ENCODE data around the gene IRAK1.

The IRAK1 gene

GRCh38 chrX:153974726-153975286 is 44.9 kb downstream of the IRAK1 start:
- Mint-ChIP-seq H3K27ac (peak overlapping the region; percentile 97), H3K27me3 (no peaks in the 10 kb centered on the region), H3K4me1 (peaks cover 20% of the 10 kb centered on the region), H3K9me3 (no peaks in the 10 kb centered on the region), H3K4me3 (peak overlapping the region; percentile 81 to 85)
- ATAC-seq (no peak), DNase-seq (no peak)

GRCh38 chrX:153974003-153974725 is 45.5 kb downstream of the IRAK1 start:
- H3K27me3 Mint-ChIP-seq = no peaks in the 10 kb centered on the region
- H3K9me3 Mint-ChIP-seq = no peaks in the 10 kb centered on the region
- no peak for DNase-seq
- no peak for ATAC-seq
- H3K4me1 Mint-ChIP-seq = peaks cover 20% of the 10 kb centered on the region
- H3K4me3 Mint-ChIP-seq = peak overlapping the region; percentile 81 to 85
- H3K27ac Mint-ChIP-seq = peak overlapping the region; percentile 97

GRCh38 chrX:153973127-153974002 is 46.3 kb downstream of the IRAK1 start:
- Mint-ChIP-seq H3K4me3 (peak overlapping the region; percentile 81 to 85), H3K27me3 (no peaks in the 10 kb centered on the region), H3K9me3 (no peaks in the 10 kb centered on the region), H3K4me1 (peaks cover 21% of the 10 kb centered on the region), H3K27ac (peak overlapping the region; percentile 97)
- no peak for DNase-seq
- no peak for ATAC-seq

- peak; percentile 83 to 93 for DNase-seq
- Mint-ChIP-seq H3K9me3 (no peaks in the 10 kb centered on the region), H3K27ac (peak within 1 kb of the TSS; percentile 100), H3K4me1 (peaks cover 29% of the 10 kb centered on the region), H3K4me3 (peak within 1 kb of the TSS; percentile 100), H3K27me3 (no peaks in the 10 kb centered on the region)
- ATAC-seq = peak; percentile 71
These were observed 47.2 kb downstream of the IRAK1 start, which contains the start of gene TMEM187 for GRCh38 chrX:153972368-153973126. TSS of gene TMEM187 (plus strand) at chrX:153972754. CDS start at chrX:153982063, 9,309 bp downstream.

- no peaks in the 10 kb centered on the region for H3K27me3 Mint-ChIP-seq
- H3K9me3 Mint-ChIP-seq = no peaks in the 10 kb centered on the region
- peak; percentile 37 for ATAC-seq
- H3K4me3 Mint-ChIP-seq = peak within 1 kb of the TSS; percentile 100
- peaks cover 37% of the 10 kb centered on the region for H3K4me1 Mint-ChIP-seq
- peak within 1 kb of the TSS; percentile 100 for H3K27ac Mint-ChIP-seq
- DNase-seq = peak; percentile 90 to 92
These were observed 48.0 kb downstream of the IRAK1 start, which contains the start of gene HCFC1 for GRCh38 chrX:153971450-153972367. TSS of gene HCFC1 (minus strand) at chrX:153971818. CDS start at chrX:153970840, 978 bp downstream.

- peak overlapping the region; percentile 100 for H3K27ac Mint-ChIP-seq
- H3K4me3 Mint-ChIP-seq = peak overlapping the region; percentile 100
- peaks cover 43% of the 10 kb centered on the region for H3K4me1 Mint-ChIP-seq
- peak; percentile 51 for ATAC-seq
- H3K9me3 Mint-ChIP-seq = no peaks in the 10 kb centered on the region
- no peaks in the 10 kb centered on the region for H3K27me3 Mint-ChIP-seq
- peak; percentile 79 to 88 for DNase-seq
These were observed 48.6 kb downstream of the IRAK1 start for GRCh38 chrX:153971124-153971449.

GRCh38 chrX:153970357-153971123 is 49.2 kb downstream of the IRAK1 start:
- H3K9me3 Mint-ChIP-seq = no peaks in the 10 kb centered on the region
- H3K27me3 Mint-ChIP-seq = no peaks in the 10 kb centered on the region
- H3K4me1 Mint-ChIP-seq = peaks cover 49% of the 10 kb centered on the region
- DNase-seq = peak in 1 of 2 donors; percentile 27
- peak; percentile 2 for ATAC-seq
- peak overlapping the region; percentile 100 for H3K4me3 Mint-ChIP-seq
- peak overlapping the region; percentile 100 for H3K27ac Mint-ChIP-seq

GRCh38 chrX:153969904-153970356 is 49.8 kb downstream of the IRAK1 start:
- peak overlapping the region; percentile 100 for H3K4me3 Mint-ChIP-seq
- DNase-seq (no peak), ATAC-seq (no peak)
- H3K9me3 Mint-ChIP-seq = no peaks in the 10 kb centered on the region
- H3K27ac Mint-ChIP-seq = peak overlapping the region; percentile 80 to 100
- H3K27me3 Mint-ChIP-seq = no peaks in the 10 kb centered on the region
- H3K4me1 Mint-ChIP-seq = peaks cover 53% of the 10 kb centered on the region

- Mint-ChIP-seq H3K9me3 (no peaks in the 10 kb centered on the region), H3K4me3 (peak overlapping the region; percentile 100), H3K27ac (peak overlapping the region; percentile 80 to 83), H3K27me3 (no peaks in the 10 kb centered on the region), H3K4me1 (peaks cover 50% of the 10 kb centered on the region)
- DNase-seq = no peak
- no peak for ATAC-seq
These were observed 50.4 kb downstream of the IRAK1 start for GRCh38 chrX:153969125-153969903.

GRCh38 chrX:153968754-153969124 is 51.0 kb downstream of the IRAK1 start:
- Mint-ChIP-seq H3K4me3 (peak overlapping the region; percentile 100), H3K9me3 (no peaks in the 10 kb centered on the region), H3K27me3 (no peaks in the 10 kb centered on the region), H3K4me1 (peaks cover 44% of the 10 kb centered on the region), H3K27ac (peak overlapping the region; percentile 52 to 76)
- DNase-seq = peak in 1 of 2 donors; percentile 61
- no peak for ATAC-seq

GRCh38 chrX:153968255-153968654 is 51.4 kb downstream of the IRAK1 start:
- peak overlapping the region; percentile 100 for H3K4me3 Mint-ChIP-seq
- no peaks in the 10 kb centered on the region for H3K27me3 Mint-ChIP-seq
- H3K4me1 Mint-ChIP-seq = peaks cover 39% of the 10 kb centered on the region
- no peak for DNase-seq
- ATAC-seq = no peak
- no peaks in the 10 kb centered on the region for H3K9me3 Mint-ChIP-seq
- H3K27ac Mint-ChIP-seq = peak overlapping the region in 1 of 2 donors; percentile 36

- Mint-ChIP-seq H3K4me3 (peak overlapping the region; percentile 100), H3K9me3 (no peaks in the 10 kb centered on the region), H3K27me3 (no peaks in the 10 kb centered on the region), H3K27ac (peak overlapping the region; percentile 88 to 98), H3K4me1 (peaks cover 38% of the 10 kb centered on the region)
- ATAC-seq (peak; percentile 1), DNase-seq (peak in 1 of 2 donors; percentile 29)
These were observed 52.0 kb downstream of the IRAK1 start for GRCh38 chrX:153967536-153968224.

All from stimulated activated naive CD8-positive, alpha-beta T cell treated with anti-CD3 and anti-CD28 coated beads, Interleukin-15, amount 100 ng/mL, for 72 hours (primary cell).